Activated naive CD8-positive, alpha-beta T cell treated with anti-CD3 and anti-CD28 coated beads, Interleukin-2, amount 50 U/mL, for 24 hours (primary cell): Measurements from ENCODE around the gene FAM217B.

Experiments
- ATAC-seq: fragments of 150-1000 bp; cut with Tn5 transposase; one replicate; pipeline ENCODE4 v1.10.0; 2021
- DNase-seq: peaks from one replicate; pipeline ENCODE4 v3.0.0; 2021
- H3K27ac Mint-ChIP-seq: one replicate; pipeline ENCODE4 v1.8.0; 2021; ENCODE audit warnings: mild to moderate bottlenecking, mixed read lengths
- H3K27me3 Mint-ChIP-seq: one replicate; pipeline ENCODE4 v1.8.0; 2021; ENCODE audit warnings: mixed read lengths
- H3K36me3 Mint-ChIP-seq: one replicate; pipeline ENCODE4 v1.8.0; 2021; ENCODE audit warnings: low read depth, mixed read lengths
- H3K4me1 Mint-ChIP-seq: one replicate; pipeline ENCODE4 v1.8.0; 2021; ENCODE audit warnings: mixed read lengths
- H3K4me3 Mint-ChIP-seq: one replicate; pipeline ENCODE4 v1.8.0; 2021; ENCODE audit warnings: mild to moderate bottlenecking, moderate library complexity, mixed read lengths
- H3K9me3 Mint-ChIP-seq: one replicate; pipeline ENCODE4 v1.8.0; 2021; ENCODE audit warnings: mixed read lengths

The FAM217B gene

GRCh38 chr20:59933296-59933848 lies 6.8 kb upstream of the FAM217B start, which contains the start of gene SYCP2:
Gene SYCP2, minus strand, starts transcription at chr20:59933637. Its CDS starts 11,224 bp downstream, at chr20:59922413.
- Mint-ChIP-seq H3K27ac (no peak within 1 kb of the TSS), H3K4me1 (peaks cover 23% of the 10 kb centered on the region), H3K36me3 (peaks cover 4% of the 10 kb centered on the region), H3K9me3 (no peaks in the 10 kb centered on the region), H3K27me3 (peaks cover 2% of the 10 kb centered on the region), H3K4me3 (peak within 1 kb of the TSS; percentile 68)
- ATAC-seq, result peak; percentile 65
- DNase-seq, result peak; percentile 60

- DNase-seq (peak; percentile 84), ATAC-seq (peak; percentile 84)
- no peak overlapping the region for H3K27ac Mint-ChIP-seq
- H3K36me3 Mint-ChIP-seq, result peaks cover 9% of the 10 kb centered on the region
- H3K9me3 Mint-ChIP-seq, result no peaks in the 10 kb centered on the region
- peaks cover 2% of the 10 kb centered on the region for H3K27me3 Mint-ChIP-seq
- H3K4me1 Mint-ChIP-seq, result peaks cover 28% of the 10 kb centered on the region
- peak overlapping the region; percentile 68 for H3K4me3 Mint-ChIP-seq
Measured at GRCh38 chr20:59933849-59934585, 6.2 kb upstream of the FAM217B start.

GRCh38 chr20:59935457-59936185 lies 4.6 kb upstream of the FAM217B start:
- peaks cover 28% of the 10 kb centered on the region for H3K4me1 Mint-ChIP-seq
- H3K27ac Mint-ChIP-seq, result no peak overlapping the region
- no peak for ATAC-seq
- H3K27me3 Mint-ChIP-seq, result peaks cover 2% of the 10 kb centered on the region
- H3K36me3 Mint-ChIP-seq, result peaks cover 9% of the 10 kb centered on the region
- no peak overlapping the region for H3K4me3 Mint-ChIP-seq
- no peak for DNase-seq
- H3K9me3 Mint-ChIP-seq, result no peaks in the 10 kb centered on the region

- Mint-ChIP-seq H3K9me3 (no peaks in the 10 kb centered on the region), H3K4me1 (peaks cover 34% of the 10 kb centered on the region), H3K36me3 (peaks cover 9% of the 10 kb centered on the region), H3K4me3 (no peak overlapping the region), H3K27ac (no peak overlapping the region), H3K27me3 (peaks cover 2% of the 10 kb centered on the region)
- ATAC-seq (no peak), DNase-seq (no peak)
Measured at GRCh38 chr20:59936409-59936808, 3.8 kb upstream of the FAM217B start.

GRCh38 chr20:59937150-59937549 lies 3.0 kb upstream of the FAM217B start:
- DNase-seq (no peak), ATAC-seq (no peak)
- Mint-ChIP-seq H3K36me3 (peaks cover 8% of the 10 kb centered on the region), H3K27ac (no peak overlapping the region), H3K9me3 (no peaks in the 10 kb centered on the region), H3K27me3 (no peaks in the 10 kb centered on the region), H3K4me1 (peaks cover 32% of the 10 kb centered on the region), H3K4me3 (no peak overlapping the region)

- Mint-ChIP-seq H3K4me1 (peaks cover 32% of the 10 kb centered on the region), H3K4me3 (peak overlapping the region; percentile 78), H3K27me3 (no peaks in the 10 kb centered on the region), H3K36me3 (peaks cover 11% of the 10 kb centered on the region), H3K9me3 (no peaks in the 10 kb centered on the region), H3K27ac (no peak overlapping the region)
- ATAC-seq (no peak), DNase-seq (no peak)
Measured at GRCh38 chr20:59938221-59938620, 2.0 kb upstream of the FAM217B start.

GRCh38 chr20:59938696-59939051 lies 1.5 kb upstream of the FAM217B start:
- no peaks in the 10 kb centered on the region for H3K9me3 Mint-ChIP-seq
- no peak for DNase-seq
- peak overlapping the region; percentile 78 for H3K4me3 Mint-ChIP-seq
- no peaks in the 10 kb centered on the region for H3K27me3 Mint-ChIP-seq
- H3K4me1 Mint-ChIP-seq, result peaks cover 32% of the 10 kb centered on the region
- no peak overlapping the region for H3K27ac Mint-ChIP-seq
- peaks cover 11% of the 10 kb centered on the region for H3K36me3 Mint-ChIP-seq
- ATAC-seq, result no peak

GRCh38 chr20:59939052-59939878 lies 924 bp upstream of the FAM217B start:
- H3K9me3 Mint-ChIP-seq, result no peaks in the 10 kb centered on the region
- DNase-seq (peak; percentile 6), ATAC-seq (no peak)
- no peaks in the 10 kb centered on the region for H3K27me3 Mint-ChIP-seq
- H3K4me3 Mint-ChIP-seq, result peak overlapping the region; percentile 96
- H3K4me1 Mint-ChIP-seq, result peaks cover 30% of the 10 kb centered on the region
- peaks cover 15% of the 10 kb centered on the region for H3K36me3 Mint-ChIP-seq
- no peak overlapping the region for H3K27ac Mint-ChIP-seq

- H3K4me3 Mint-ChIP-seq, result peak overlapping the region; percentile 96
- H3K27ac Mint-ChIP-seq, result peak overlapping the region; percentile 69
- H3K36me3 Mint-ChIP-seq, result peaks cover 19% of the 10 kb centered on the region
Measured at GRCh38 chr20:59939879-59940128, 385 bp upstream of the FAM217B start.

GRCh38 chr20:59940956-59941294 lies 736 bp downstream of the FAM217B start:
- H3K4me3 Mint-ChIP-seq, result peak overlapping the region; percentile 96
- DNase-seq, result no peak

More at GRCh38 chr20:59939879-59940128, 385 bp upstream of the FAM217B start:
- H3K9me3 Mint-ChIP-seq, result no peaks in the 10 kb centered on the region
- DNase-seq (no peak), ATAC-seq (peak; percentile 24)
- H3K4me1 Mint-ChIP-seq, result peaks cover 31% of the 10 kb centered on the region
- no peaks in the 10 kb centered on the region for H3K27me3 Mint-ChIP-seq

GRCh38 chr20:59942245-59942644 lies 2.1 kb downstream of the FAM217B start:
- Mint-ChIP-seq H3K4me3 (no peak overlapping the region), H3K4me1 (peaks cover 33% of the 10 kb centered on the region), H3K27ac (no peak overlapping the region), H3K27me3 (no peaks in the 10 kb centered on the region), H3K36me3 (peaks cover 23% of the 10 kb centered on the region), H3K9me3 (no peaks in the 10 kb centered on the region)
- ATAC-seq, result no peak
- no peak for DNase-seq

More at GRCh38 chr20:59940956-59941294, 736 bp downstream of the FAM217B start:
- H3K27ac Mint-ChIP-seq, result peak overlapping the region; percentile 98
- H3K9me3 Mint-ChIP-seq, result no peaks in the 10 kb centered on the region
- H3K36me3 Mint-ChIP-seq, result peaks cover 23% of the 10 kb centered on the region
- no peaks in the 10 kb centered on the region for H3K27me3 Mint-ChIP-seq
- H3K4me1 Mint-ChIP-seq, result peaks cover 34% of the 10 kb centered on the region
- no peak for ATAC-seq

- Mint-ChIP-seq H3K36me3 (peaks cover 15% of the 10 kb centered on the region), H3K4me1 (peaks cover 32% of the 10 kb centered on the region), H3K9me3 (no peaks in the 10 kb centered on the region), H3K27ac (no peak overlapping the region), H3K27me3 (no peaks in the 10 kb centered on the region), H3K4me3 (no peak overlapping the region)
- no peak for DNase-seq
- no peak for ATAC-seq
Measured at GRCh38 chr20:59944726-59945125, 4.5 kb downstream of the FAM217B start.

GRCh38 chr20:59945175-59945574 lies 5.0 kb downstream of the FAM217B start:
- Mint-ChIP-seq H3K4me3 (no peak overlapping the region), H3K36me3 (peaks cover 15% of the 10 kb centered on the region), H3K27me3 (no peaks in the 10 kb centered on the region), H3K4me1 (peaks cover 32% of the 10 kb centered on the region), H3K27ac (no peak overlapping the region), H3K9me3 (no peaks in the 10 kb centered on the region)
- no peak for DNase-seq
- ATAC-seq, result no peak

GRCh38 chr20:59945731-59946130 lies 5.5 kb downstream of the FAM217B start:
- no peak for ATAC-seq
- no peak overlapping the region for H3K27ac Mint-ChIP-seq
- H3K27me3 Mint-ChIP-seq, result no peaks in the 10 kb centered on the region
- no peak for DNase-seq
- H3K4me1 Mint-ChIP-seq, result peaks cover 32% of the 10 kb centered on the region
- peaks cover 15% of the 10 kb centered on the region for H3K36me3 Mint-ChIP-seq
- no peak overlapping the region for H3K4me3 Mint-ChIP-seq
- no peaks in the 10 kb centered on the region for H3K9me3 Mint-ChIP-seq
